Activated T-cell treated with anti-CD3 and anti-CD28 coated beads for 4 hours (primary cell): Measurements from ENCODE around the gene FIBIN.
"Not testable (repeated sequence)": the region's sequence is repeated elsewhere in the genome, so short reads cannot be mapped to it uniquely, and the experiment has no call there.

Experiments used
- DNase-seq: peaks from one replicate; pipeline ENCODE4 v3.0.0-alpha.2; 2020

Gene FIBIN

GRCh38 chr11:26983645-26984044 lies 10.3 kb upstream of the FIBIN start:
- no peak for DNase-seq

GRCh38 chr11:26985470-26985869 lies 8.4 kb upstream of the FIBIN start:
- DNase-seq = no peak

- DNase-seq = no peak
Measured at GRCh38 chr11:26985943-26986342, 8.0 kb upstream of the FIBIN start.

GRCh38 chr11:26987272-26987671 lies 6.6 kb upstream of the FIBIN start:
- DNase-seq = no peak

GRCh38 chr11:26987731-26988130 lies 6.2 kb upstream of the FIBIN start:
- DNase-seq = no peak

- DNase-seq = no peak
Measured at GRCh38 chr11:26992031-26992541, 1.8 kb upstream of the FIBIN start.

- DNase-seq = no peak
Measured at GRCh38 chr11:26994631-26995095, 751 bp downstream of the FIBIN start.

GRCh38 chr11:26995701-26996460 lies 2.0 kb downstream of the FIBIN start:
- no peak for DNase-seq

GRCh38 chr11:26997378-26997777 lies 3.5 kb downstream of the FIBIN start:
- no peak for DNase-seq

GRCh38 chr11:27001136-27001730 lies 7.3 kb downstream of the FIBIN start:
- DNase-seq = not testable (repeated sequence)

- DNase-seq = no peak
Measured at GRCh38 chr11:27002431-27002830, 8.5 kb downstream of the FIBIN start.

GRCh38 chr11:27002838-27003237 lies 8.9 kb downstream of the FIBIN start:
- no peak for DNase-seq

- DNase-seq = no peak
Measured at GRCh38 chr11:27004103-27004502, 10.2 kb downstream of the FIBIN start.

- no peak for DNase-seq
Measured at GRCh38 chr11:27008811-27009535, 15.1 kb downstream of the FIBIN start.

- no peak for DNase-seq
Measured at GRCh38 chr11:27011560-27012233, 17.8 kb downstream of the FIBIN start.

- DNase-seq = no peak
Measured at GRCh38 chr11:27012234-27012921, 18.5 kb downstream of the FIBIN start.

GRCh38 chr11:27013781-27014361 lies 20.0 kb downstream of the FIBIN start:
- DNase-seq = no peak

GRCh38 chr11:27018902-27019529 lies 25.1 kb downstream of the FIBIN start:
- no peak for DNase-seq

- no peak for DNase-seq
Measured at GRCh38 chr11:27020751-27021150, 26.8 kb downstream of the FIBIN start.

- no peak for DNase-seq
Measured at GRCh38 chr11:27022659-27023251, 28.8 kb downstream of the FIBIN start.

GRCh38 chr11:27024865-27025264 lies 31.0 kb downstream of the FIBIN start:
- no peak for DNase-seq
